Measurements from ENCODE around the gene DOCK3. TPM values are rescaled to one million over a fixed set of nuclear protein-coding genes. Genes with fewer than 3 reads are reported as not detected.

DOCK3 gene
- total RNA-seq, 1 experiment from 2014 or later = 0.04 TPM

DNA sequence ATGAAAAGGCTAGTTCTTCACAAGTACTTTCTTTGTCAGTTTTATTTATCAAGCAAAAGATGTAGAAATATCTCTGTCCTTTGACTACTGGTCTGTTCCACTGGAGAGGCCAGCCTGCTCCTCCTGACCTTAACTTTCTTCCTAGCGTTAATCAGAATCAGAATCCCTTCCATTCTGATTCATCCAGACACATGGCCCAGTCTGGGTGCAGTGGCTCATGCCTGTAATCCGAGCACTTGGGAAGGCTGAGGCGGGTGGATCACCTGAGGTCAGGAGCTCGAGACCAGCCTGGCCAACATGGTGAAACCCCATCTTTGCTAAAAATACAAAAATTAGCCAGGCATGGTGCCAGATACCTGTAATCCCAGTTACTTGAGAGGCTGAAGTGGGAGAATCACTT, 678.4 kb downstream of the DOCK3 start:
- Histone ChIP-seq H4K20me1 (ENCODE audit: insufficient read depth, low read depth, low read length) (no peaks in the 10 kb centered on the region), H3K9me3 (ENCODE audit: low read length) (no peaks in the 10 kb centered on the region), H3K4me3 (ENCODE audit: low read length) (no peak overlapping the region), H3K36me3 (ENCODE audit: insufficient read depth, low read length) (no peaks in the 10 kb centered on the region), H2AFZ (ENCODE audit: low read length) (no peak overlapping the region), H3K4me2 (ENCODE audit: low read depth, low read length, poor library complexity, severe bottlenecking) (no peak overlapping the region), H3K9me2 (replicated peaks; ENCODE audit: insufficient read depth, low read length) (no peaks in the 10 kb centered on the region), H3K27ac (ENCODE audit: low read length) (no peak overlapping the region), H3K4me1 (ENCODE audit: low read length) (no peaks in the 10 kb centered on the region), H3K9ac (ENCODE audit: low read length) (no peak overlapping the region), H3K27me3 (ENCODE audit: low read length) (no peaks in the 10 kb centered on the region), H3K79me2 (ENCODE audit: low read length) (no peaks in the 10 kb centered on the region)
- DNase-seq = no peak

DNA sequence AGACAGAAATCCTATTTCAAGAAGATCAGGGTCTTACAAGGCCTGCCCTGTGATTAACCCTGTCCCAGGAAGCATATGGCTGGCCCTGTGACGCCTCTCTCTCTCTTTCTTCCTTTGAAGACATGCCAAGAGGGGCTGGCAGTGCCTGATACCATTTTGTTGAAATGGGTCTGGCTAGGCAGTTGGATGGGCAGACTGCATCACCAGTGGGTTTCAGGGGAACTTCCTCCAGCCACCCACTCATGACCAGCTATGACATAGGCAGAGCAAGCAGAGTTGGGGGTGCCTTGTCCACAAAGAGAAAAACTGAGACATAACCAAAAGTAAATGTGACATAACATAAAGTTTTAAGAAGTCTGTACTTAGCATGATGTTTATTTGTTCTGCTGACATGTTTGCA, 679.0 kb downstream of the DOCK3 start:
- H3K9me3 ChIP-seq (ENCODE audit: low read length) = no peaks in the 10 kb centered on the region

DNA sequence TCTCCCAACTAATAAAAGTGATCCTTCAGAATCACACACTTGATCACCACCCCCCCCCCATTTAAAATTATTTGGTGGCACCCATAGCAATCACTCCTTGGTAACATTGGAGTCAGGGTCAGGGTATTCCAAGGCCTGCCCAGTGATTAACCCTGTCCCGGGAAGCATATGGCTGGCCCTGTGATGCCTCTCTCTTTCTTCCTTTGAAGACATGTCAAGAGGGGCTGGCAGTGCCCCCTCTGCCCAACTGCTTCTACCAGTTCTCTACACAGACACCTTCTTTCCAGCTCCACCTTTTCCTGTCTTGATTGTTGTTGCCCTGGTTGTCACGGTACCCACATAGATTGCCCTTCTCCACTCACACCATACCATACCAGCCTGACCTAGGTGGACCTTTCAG, 679.4 kb downstream of the DOCK3 start:
- DNase-seq = no peak
- Histone ChIP-seq H3K27ac (ENCODE audit: low read length) (no peak overlapping the region), H4K20me1 (ENCODE audit: insufficient read depth, low read depth, low read length) (no peaks in the 10 kb centered on the region), H3K9ac (ENCODE audit: low read length) (no peak overlapping the region), H3K9me3 (ENCODE audit: low read length) (no peaks in the 10 kb centered on the region), H3K4me2 (ENCODE audit: low read depth, low read length, poor library complexity, severe bottlenecking) (no peak overlapping the region), H3K27me3 (ENCODE audit: low read length) (no peaks in the 10 kb centered on the region), H3K79me2 (ENCODE audit: low read length) (no peaks in the 10 kb centered on the region), H2AFZ (ENCODE audit: low read length) (no peak overlapping the region), H3K9me2 (replicated peaks; ENCODE audit: insufficient read depth, low read length) (no peaks in the 10 kb centered on the region), H3K36me3 (ENCODE audit: insufficient read depth, low read length) (no peaks in the 10 kb centered on the region), H3K4me1 (ENCODE audit: low read length) (no peaks in the 10 kb centered on the region), H3K4me3 (ENCODE audit: low read length) (no peak overlapping the region)

More for the DNA sequence above, 679.0 kb downstream of the DOCK3 start:
- DNase-seq = no peak
- Histone ChIP-seq H3K4me2 (ENCODE audit: low read depth, low read length, poor library complexity, severe bottlenecking) (no peak overlapping the region), H3K36me3 (ENCODE audit: insufficient read depth, low read length) (no peaks in the 10 kb centered on the region), H3K9ac (ENCODE audit: low read length) (no peak overlapping the region), H3K27ac (ENCODE audit: low read length) (no peak overlapping the region), H2AFZ (ENCODE audit: low read length) (no peak overlapping the region), H4K20me1 (ENCODE audit: insufficient read depth, low read depth, low read length) (no peaks in the 10 kb centered on the region), H3K9me2 (replicated peaks; ENCODE audit: insufficient read depth, low read length) (no peaks in the 10 kb centered on the region), H3K79me2 (ENCODE audit: low read length) (no peaks in the 10 kb centered on the region), H3K4me3 (ENCODE audit: low read length) (no peak overlapping the region), H3K27me3 (ENCODE audit: low read length) (no peaks in the 10 kb centered on the region), H3K4me1 (ENCODE audit: low read length) (no peaks in the 10 kb centered on the region)

DNA sequence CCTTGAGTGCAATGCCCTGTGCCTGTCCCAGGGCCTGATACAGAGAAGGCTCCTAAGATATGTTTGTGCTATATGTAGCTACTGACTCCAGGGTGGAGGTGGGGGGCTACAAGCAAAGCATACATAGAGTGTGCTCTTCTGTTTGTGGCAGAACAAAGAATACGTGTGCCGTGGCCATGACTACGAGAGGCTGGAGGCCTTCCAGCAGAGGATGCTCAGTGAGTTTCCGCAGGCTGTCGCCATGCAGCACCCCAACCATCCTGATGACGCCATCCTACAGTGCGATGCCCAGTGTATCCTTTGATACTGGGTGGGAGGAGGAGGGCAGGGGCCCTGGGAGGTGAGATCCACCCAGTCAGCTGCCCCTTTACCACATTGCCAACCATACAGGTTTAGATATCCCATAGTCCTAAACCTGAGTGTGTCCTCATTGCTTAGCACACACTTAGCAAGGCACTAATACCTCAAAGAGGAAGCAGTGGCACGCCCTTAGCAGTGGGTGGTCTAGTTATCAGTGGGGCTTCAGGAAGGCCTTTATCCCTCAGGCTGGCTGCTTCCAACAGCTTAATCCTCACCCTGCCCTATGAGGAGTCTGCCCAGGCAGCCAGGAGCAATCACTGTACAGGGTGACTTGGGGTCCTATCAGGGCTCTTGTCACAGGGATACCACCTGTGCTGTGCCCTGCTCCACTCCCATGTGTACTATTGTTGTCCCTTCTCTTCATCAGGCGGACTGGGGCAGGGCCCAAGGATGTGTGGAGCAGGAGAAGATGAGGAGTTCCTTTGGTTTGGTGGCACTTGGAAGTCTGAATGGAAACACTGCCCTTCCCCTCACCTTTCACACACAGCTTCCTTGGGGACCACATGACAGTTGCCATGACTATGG, 680.2 kb downstream of the DOCK3 start:
- no peaks in the 10 kb centered on the region for H3K27me3 ChIP-seq (ENCODE audit: low read length)
- no peaks in the 10 kb centered on the region for H3K9me3 ChIP-seq (ENCODE audit: low read length)
- no peaks in the 10 kb centered on the region for H3K4me1 ChIP-seq (ENCODE audit: low read length)
- no peak overlapping the region for H3K9ac ChIP-seq (ENCODE audit: low read length)
- no peaks in the 10 kb centered on the region for H3K36me3 ChIP-seq (ENCODE audit: insufficient read depth, low read length)
- H3K9me2 ChIP-seq (replicated peaks; ENCODE audit: insufficient read depth, low read length) = no peaks in the 10 kb centered on the region
- H4K20me1 ChIP-seq (ENCODE audit: insufficient read depth, low read depth, low read length) = no peaks in the 10 kb centered on the region
- DNase-seq = no peak
- no peak overlapping the region for H2AFZ ChIP-seq (ENCODE audit: low read length)
- H3K79me2 ChIP-seq (ENCODE audit: low read length) = no peaks in the 10 kb centered on the region
- H3K4me2 ChIP-seq (ENCODE audit: low read depth, low read length, poor library complexity, severe bottlenecking) = no peak overlapping the region
- no peak overlapping the region for H3K27ac ChIP-seq (ENCODE audit: low read length)
- no peak overlapping the region for H3K4me3 ChIP-seq (ENCODE audit: low read length)

DNA sequence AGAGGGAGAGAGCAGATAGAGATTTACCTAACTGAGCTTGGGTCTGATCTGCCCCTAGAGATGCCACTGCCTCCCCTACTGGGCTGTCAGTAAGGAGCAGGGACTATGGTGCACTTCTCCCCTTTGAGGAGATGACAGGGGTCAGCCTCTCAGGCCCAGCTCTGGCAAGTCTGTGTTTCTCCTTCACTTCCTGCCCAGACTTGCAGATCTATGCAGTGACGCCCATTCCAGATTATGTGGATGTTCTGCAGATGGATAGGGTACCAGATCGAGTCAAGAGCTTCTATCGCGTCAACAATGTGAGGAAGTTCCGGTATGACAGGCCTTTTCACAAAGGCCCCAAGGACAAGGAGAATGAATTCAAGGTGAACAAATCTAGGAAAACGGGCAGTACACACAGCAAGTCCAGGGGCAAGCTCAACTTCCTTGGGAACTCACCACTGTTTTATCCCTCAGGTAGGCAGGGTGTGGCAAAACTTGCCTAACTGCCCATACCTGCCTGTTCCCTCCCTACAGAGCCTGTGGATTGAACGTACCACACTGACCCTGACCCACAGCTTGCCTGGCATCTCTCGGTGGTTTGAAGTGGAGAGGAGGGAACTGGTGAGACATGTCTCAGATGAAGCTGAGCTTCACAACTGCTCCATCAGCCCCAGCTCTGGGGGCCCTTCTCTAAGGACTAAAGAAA, 681.3 kb downstream of the DOCK3 start:
- Histone ChIP-seq H3K27ac (ENCODE audit: low read length) (no peak overlapping the region), H3K9me3 (ENCODE audit: low read length) (no peaks in the 10 kb centered on the region), H3K4me2 (ENCODE audit: low read depth, low read length, poor library complexity, severe bottlenecking) (no peak overlapping the region), H3K9ac (ENCODE audit: low read length) (no peak overlapping the region), H3K4me1 (ENCODE audit: low read length) (no peaks in the 10 kb centered on the region), H3K4me3 (ENCODE audit: low read length) (no peak overlapping the region), H4K20me1 (ENCODE audit: insufficient read depth, low read depth, low read length) (no peaks in the 10 kb centered on the region), H2AFZ (ENCODE audit: low read length) (no peak overlapping the region), H3K27me3 (ENCODE audit: low read length) (no peaks in the 10 kb centered on the region), H3K79me2 (ENCODE audit: low read length) (no peaks in the 10 kb centered on the region), H3K9me2 (replicated peaks; ENCODE audit: insufficient read depth, low read length) (no peaks in the 10 kb centered on the region), H3K36me3 (ENCODE audit: insufficient read depth, low read length) (no peaks in the 10 kb centered on the region)
- no peak for DNase-seq

DNA sequence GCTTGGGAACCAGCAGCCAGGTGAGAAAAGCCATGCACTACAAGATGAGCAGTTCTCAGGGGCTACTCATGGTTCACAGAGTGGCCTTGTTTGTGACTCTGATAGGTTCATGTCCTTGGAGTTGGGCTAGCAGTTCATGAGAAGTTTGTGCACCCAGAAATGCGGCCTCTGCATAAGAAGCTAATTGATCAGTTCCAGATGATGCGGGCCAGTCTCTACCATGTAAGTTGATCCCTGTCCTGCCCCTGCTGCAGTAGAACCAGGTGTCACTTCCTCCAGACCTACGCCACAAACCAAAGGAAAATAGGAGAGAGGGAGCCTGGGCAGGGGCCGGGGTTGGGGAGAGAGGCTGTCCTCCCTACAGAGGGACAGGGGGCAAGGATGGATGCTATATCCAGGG, 683.1 kb downstream of the DOCK3 start:
- no peak for DNase-seq
- H3K9me2 ChIP-seq (replicated peaks; ENCODE audit: insufficient read depth, low read length) = no peaks in the 10 kb centered on the region

DNA sequence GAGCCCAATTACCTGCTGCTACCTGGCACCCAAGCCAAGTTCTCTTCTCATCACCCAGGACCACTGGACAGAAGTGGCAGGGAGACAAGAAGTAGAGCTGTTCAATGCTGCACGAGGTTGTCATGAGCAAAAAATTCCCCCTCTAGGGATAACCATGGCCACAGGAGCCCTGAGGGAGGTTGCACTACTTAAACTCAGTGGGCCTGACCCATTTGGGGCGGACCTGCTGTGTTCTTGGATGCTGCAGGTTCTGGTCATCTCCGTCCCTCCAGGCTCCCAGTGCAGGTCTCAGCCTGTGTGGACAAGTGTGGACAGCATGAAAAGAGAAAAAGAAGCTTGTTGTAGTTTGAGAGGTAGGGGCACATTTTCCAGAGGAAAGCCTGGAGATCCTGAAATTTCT, 684.3 kb downstream of the DOCK3 start:
- Histone ChIP-seq H2AFZ (ENCODE audit: low read length) (no peak overlapping the region), H4K20me1 (ENCODE audit: insufficient read depth, low read depth, low read length) (no peaks in the 10 kb centered on the region), H3K4me1 (ENCODE audit: low read length) (no peaks in the 10 kb centered on the region), H3K36me3 (ENCODE audit: insufficient read depth, low read length) (no peaks in the 10 kb centered on the region), H3K4me2 (ENCODE audit: low read depth, low read length, poor library complexity, severe bottlenecking) (no peak overlapping the region), H3K27me3 (ENCODE audit: low read length) (no peaks in the 10 kb centered on the region), H3K27ac (ENCODE audit: low read length) (no peak overlapping the region), H3K9me3 (ENCODE audit: low read length) (no peaks in the 10 kb centered on the region), H3K79me2 (ENCODE audit: low read length) (no peaks in the 10 kb centered on the region), H3K9ac (ENCODE audit: low read length) (no peak overlapping the region), H3K4me3 (ENCODE audit: low read length) (no peak overlapping the region), H3K9me2 (replicated peaks; ENCODE audit: insufficient read depth, low read length) (no peaks in the 10 kb centered on the region)
- no peak for DNase-seq

More for the DNA sequence above, 683.1 kb downstream of the DOCK3 start:
- Histone ChIP-seq H3K9me3 (ENCODE audit: low read length) (no peaks in the 10 kb centered on the region), H3K27me3 (ENCODE audit: low read length) (no peaks in the 10 kb centered on the region), H3K9ac (ENCODE audit: low read length) (no peak overlapping the region), H3K4me2 (ENCODE audit: low read depth, low read length, poor library complexity, severe bottlenecking) (no peak overlapping the region), H3K79me2 (ENCODE audit: low read length) (no peaks in the 10 kb centered on the region), H3K36me3 (ENCODE audit: insufficient read depth, low read length) (no peaks in the 10 kb centered on the region), H2AFZ (ENCODE audit: low read length) (no peak overlapping the region), H4K20me1 (ENCODE audit: insufficient read depth, low read depth, low read length) (no peaks in the 10 kb centered on the region), H3K4me3 (ENCODE audit: low read length) (no peak overlapping the region), H3K4me1 (ENCODE audit: low read length) (no peaks in the 10 kb centered on the region), H3K27ac (ENCODE audit: low read length) (no peak overlapping the region)

DNA sequence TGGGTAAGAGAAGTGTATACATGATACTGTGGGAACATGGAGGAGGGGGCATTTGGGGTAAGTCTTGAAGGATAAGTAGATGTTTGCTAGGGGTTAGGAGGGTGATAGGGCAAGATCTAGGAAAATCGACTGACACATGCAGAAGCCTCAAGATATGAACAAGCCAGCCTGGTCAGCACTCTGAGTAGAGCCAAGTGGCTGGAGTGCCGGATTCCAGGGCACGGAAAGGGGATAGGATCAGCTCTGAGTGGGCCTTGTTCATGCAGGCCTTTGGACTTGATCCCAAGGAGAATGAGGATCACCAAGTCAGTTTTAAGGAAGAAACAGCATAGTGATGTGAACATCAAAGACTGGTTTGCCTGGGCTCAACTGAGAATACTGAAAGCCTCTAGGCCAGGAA, 686.1 kb downstream of the DOCK3 start:
- Histone ChIP-seq H3K27ac (ENCODE audit: low read length) (no peak overlapping the region), H3K36me3 (ENCODE audit: insufficient read depth, low read length) (no peaks in the 10 kb centered on the region), H3K4me1 (ENCODE audit: low read length) (no peaks in the 10 kb centered on the region), H3K4me3 (ENCODE audit: low read length) (no peak overlapping the region), H3K9ac (ENCODE audit: low read length) (no peak overlapping the region), H2AFZ (ENCODE audit: low read length) (no peak overlapping the region), H3K9me2 (replicated peaks; ENCODE audit: insufficient read depth, low read length) (no peaks in the 10 kb centered on the region), H3K27me3 (ENCODE audit: low read length) (no peaks in the 10 kb centered on the region), H3K4me2 (ENCODE audit: low read depth, low read length, poor library complexity, severe bottlenecking) (no peak overlapping the region), H4K20me1 (ENCODE audit: insufficient read depth, low read depth, low read length) (no peaks in the 10 kb centered on the region), H3K9me3 (ENCODE audit: low read length) (no peaks in the 10 kb centered on the region), H3K79me2 (ENCODE audit: low read length) (no peaks in the 10 kb centered on the region)
- no peak for DNase-seq
